Measurements from ENCODE around the gene TCF7L2.

DNA sequence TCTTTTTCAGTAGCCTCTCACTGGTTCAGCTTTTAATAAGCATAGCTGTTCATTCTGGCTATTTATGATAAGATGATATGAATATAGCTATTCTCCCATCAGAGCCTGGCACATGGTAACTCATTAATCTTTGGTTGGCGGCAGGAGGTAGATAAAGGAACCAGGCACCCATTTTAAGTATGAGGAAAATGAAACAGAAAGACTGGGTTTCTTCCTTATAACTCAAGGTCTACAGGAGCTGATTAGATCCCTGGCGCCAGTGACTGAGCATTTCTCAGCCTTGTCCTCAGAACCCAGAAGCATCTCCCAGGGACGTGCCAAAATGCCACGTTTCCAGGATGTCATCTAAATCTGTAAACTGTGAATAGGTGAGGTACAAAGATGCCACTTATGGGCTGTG is 141.9 kb downstream of the TCF7L2 start:
- TF ChIP-seq, protein P1, sequence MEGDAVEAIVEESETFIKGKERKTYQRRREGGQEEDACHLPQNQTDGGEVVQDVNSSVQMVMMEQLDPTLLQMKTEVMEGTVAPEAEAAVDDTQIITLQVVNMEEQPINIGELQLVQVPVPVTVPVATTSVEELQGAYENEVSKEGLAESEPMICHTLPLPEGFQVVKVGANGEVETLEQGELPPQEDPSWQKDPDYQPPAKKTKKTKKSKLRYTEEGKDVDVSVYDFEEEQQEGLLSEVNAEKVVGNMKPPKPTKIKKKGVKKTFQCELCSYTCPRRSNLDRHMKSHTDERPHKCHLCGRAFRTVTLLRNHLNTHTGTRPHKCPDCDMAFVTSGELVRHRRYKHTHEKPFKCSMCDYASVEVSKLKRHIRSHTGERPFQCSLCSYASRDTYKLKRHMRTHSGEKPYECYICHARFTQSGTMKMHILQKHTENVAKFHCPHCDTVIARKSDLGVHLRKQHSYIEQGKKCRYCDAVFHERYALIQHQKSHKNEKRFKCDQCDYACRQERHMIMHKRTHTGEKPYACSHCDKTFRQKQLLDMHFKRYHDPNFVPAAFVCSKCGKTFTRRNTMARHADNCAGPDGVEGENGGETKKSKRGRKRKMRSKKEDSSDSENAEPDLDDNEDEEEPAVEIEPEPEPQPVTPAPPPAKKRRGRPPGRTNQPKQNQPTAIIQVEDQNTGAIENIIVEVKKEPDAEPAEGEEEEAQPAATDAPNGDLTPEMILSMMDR (IDR thresholded peaks at IDR 0.05; ENCODE audit: low read depth, low read length) = no peak
- TF ChIP-seq EZH2phosphoT487 (IDR thresholded peaks at IDR 0.05; ENCODE audit: low read depth) = no peak

Data from OCI-LY3 (cell line).